DND-41 (cell line): ENCODE measurements around the gene STAT4.

Experiments used
- ATAC-seq: fragments of 200-7000 bp; cut with Tn5 transposase; 3 replicates; pipeline ENCODE4 v1.9.1; 2021; ENCODE audit warnings: low read depth; ENCODE audit not compliant: insufficient read depth
- DNase-seq: peaks from one replicate; pipeline ENCODE4 v3.0.0-alpha.2; 2020
- H2AFZ ChIP-seq: 2 replicates; pipeline ENCODE4 v1.6.0; 2012; ENCODE audit warnings: low read depth, low read length
- H3K27ac ChIP-seq: 2 replicates; pipeline ENCODE4 v1.5.1; 2012; ENCODE audit warnings: low read length, inconsistent platforms
- H3K27me3 ChIP-seq: fragments of 200-600 bp; sonication (generic); 2 replicates; pipeline ENCODE4 v1.6.0; 2012; ENCODE audit warnings: low read length, mild to moderate bottlenecking, inconsistent platforms; ENCODE audit not compliant: insufficient read depth, poor library complexity
- H3K36me3 ChIP-seq: 2 replicates; pipeline ENCODE4 v1.5.1; 2012; ENCODE audit warnings: low read length, inconsistent platforms; ENCODE audit not compliant: insufficient read depth
- H3K4me1 ChIP-seq: 2 replicates; pipeline ENCODE4 v1.5.1; 2012; ENCODE audit warnings: mild to moderate bottlenecking, low read length; ENCODE audit not compliant: insufficient read depth
- H3K4me2 ChIP-seq: 2 replicates; pipeline ENCODE4 v1.6.0; 2012; ENCODE audit warnings: mild to moderate bottlenecking, moderate library complexity, low read length, inconsistent platforms; ENCODE audit not compliant: insufficient read depth
- H3K4me3 ChIP-seq, 2 experiments: fragments of 200-600 bp in 1 of 2; shearing (Covaris generic) in 1 of 2; 2 replicates each; pipeline ENCODE4 v1.5.1; 2012 to 2016; ENCODE audit warnings: inconsistent platforms in 2 of 2, low read length in 2 of 2, mild to moderate bottlenecking in 2 of 2, low read depth in 1 of 2, moderate library complexity in 1 of 2
- H3K79me2 ChIP-seq: 2 replicates; pipeline ENCODE4 v1.6.0; 2012; ENCODE audit warnings: low read length, inconsistent platforms; ENCODE audit not compliant: insufficient read depth
- H3K9ac ChIP-seq: 2 replicates; pipeline ENCODE4 v1.6.0; 2012; ENCODE audit warnings: low read depth, mild to moderate bottlenecking, inconsistent platforms, low read length, moderate library complexity
- H3K9me3 ChIP-seq: 2 replicates; pipeline ENCODE4 v1.5.1; 2012; ENCODE audit warnings: low read length, moderate library complexity, mild to moderate bottlenecking, inconsistent platforms; ENCODE audit not compliant: insufficient read depth, severe bottlenecking
- H4K20me1 ChIP-seq: 2 replicates; pipeline ENCODE4 v1.6.0; 2012; ENCODE audit warnings: low read length; ENCODE audit not compliant: insufficient read depth
- EZH2 ChIP-seq: IDR thresholded peaks from 3 replicates; pipeline ENCODE4 v1.6.1; 2012; ENCODE audit warnings: borderline replicate concordance, low read depth, mild to moderate bottlenecking, moderate library complexity, low read length, inconsistent platforms; ENCODE audit not compliant: severe bottlenecking
- TF ChIP-seq, protein P1 (sequence below): IDR thresholded peaks from 2 replicates; pipeline ENCODE4 v1.5.1; 2012; ENCODE audit warnings: borderline replicate concordance, low read length, moderate library complexity, mild to moderate bottlenecking; ENCODE audit not compliant: poor library complexity, severe bottlenecking; ENCODE audit errors: extremely low read depth

STAT4 gene

DNA sequence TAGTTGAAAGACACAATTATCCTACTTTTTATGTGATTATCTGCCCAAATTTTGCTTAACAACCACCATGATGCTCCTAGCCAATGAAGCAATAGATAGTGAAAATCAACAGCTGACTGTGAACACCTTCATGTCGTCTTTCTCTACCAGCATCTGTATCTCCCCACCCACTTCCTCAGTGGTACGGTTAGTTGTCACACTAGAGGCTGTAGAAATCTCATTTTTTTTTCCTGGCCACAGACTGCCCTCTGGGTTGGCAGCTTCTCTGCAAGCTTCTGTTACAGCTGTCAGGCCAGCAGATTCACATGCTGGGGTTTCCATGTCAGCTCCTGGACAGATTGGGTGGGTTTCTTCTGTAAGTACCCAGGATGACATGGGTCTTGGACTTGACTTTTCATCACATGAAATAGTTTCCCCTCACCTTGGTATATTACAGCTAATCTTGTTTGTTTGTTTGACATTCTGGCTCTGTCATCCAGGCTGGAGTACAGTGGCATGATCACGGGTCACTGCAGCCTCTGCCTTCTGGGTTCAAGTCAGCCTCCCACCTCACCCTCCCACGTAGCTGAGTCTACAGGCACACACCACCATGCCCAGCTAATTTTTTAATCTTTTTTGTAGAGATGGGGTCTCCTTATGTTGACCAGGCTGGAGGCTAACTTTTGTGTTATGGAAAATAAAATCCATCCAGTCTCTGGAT lies 24.3 kb downstream of the STAT4 start:
- H4K20me1 ChIP-seq: no peaks in the 10 kb centered on the region
- H3K36me3 ChIP-seq: no peaks in the 10 kb centered on the region
- H3K4me1 ChIP-seq: no peaks in the 10 kb centered on the region
- no peaks in the 10 kb centered on the region for H3K9me3 ChIP-seq
- H3K27me3 ChIP-seq: no peaks in the 10 kb centered on the region
- ATAC-seq (peak; percentile 73), DNase-seq (peak; percentile 16)
- H2AFZ ChIP-seq: no peak overlapping the region
- H3K79me2 ChIP-seq: no peaks in the 10 kb centered on the region
- TF ChIP-seq EZH2: no peak
- TF ChIP-seq, protein P1, sequence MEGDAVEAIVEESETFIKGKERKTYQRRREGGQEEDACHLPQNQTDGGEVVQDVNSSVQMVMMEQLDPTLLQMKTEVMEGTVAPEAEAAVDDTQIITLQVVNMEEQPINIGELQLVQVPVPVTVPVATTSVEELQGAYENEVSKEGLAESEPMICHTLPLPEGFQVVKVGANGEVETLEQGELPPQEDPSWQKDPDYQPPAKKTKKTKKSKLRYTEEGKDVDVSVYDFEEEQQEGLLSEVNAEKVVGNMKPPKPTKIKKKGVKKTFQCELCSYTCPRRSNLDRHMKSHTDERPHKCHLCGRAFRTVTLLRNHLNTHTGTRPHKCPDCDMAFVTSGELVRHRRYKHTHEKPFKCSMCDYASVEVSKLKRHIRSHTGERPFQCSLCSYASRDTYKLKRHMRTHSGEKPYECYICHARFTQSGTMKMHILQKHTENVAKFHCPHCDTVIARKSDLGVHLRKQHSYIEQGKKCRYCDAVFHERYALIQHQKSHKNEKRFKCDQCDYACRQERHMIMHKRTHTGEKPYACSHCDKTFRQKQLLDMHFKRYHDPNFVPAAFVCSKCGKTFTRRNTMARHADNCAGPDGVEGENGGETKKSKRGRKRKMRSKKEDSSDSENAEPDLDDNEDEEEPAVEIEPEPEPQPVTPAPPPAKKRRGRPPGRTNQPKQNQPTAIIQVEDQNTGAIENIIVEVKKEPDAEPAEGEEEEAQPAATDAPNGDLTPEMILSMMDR: no peak
- no peak overlapping the region for H3K9ac ChIP-seq
- H3K4me2 ChIP-seq: no peak overlapping the region
- no peak overlapping the region for H3K4me3 ChIP-seq
- no peak overlapping the region for H3K27ac ChIP-seq

DNA sequence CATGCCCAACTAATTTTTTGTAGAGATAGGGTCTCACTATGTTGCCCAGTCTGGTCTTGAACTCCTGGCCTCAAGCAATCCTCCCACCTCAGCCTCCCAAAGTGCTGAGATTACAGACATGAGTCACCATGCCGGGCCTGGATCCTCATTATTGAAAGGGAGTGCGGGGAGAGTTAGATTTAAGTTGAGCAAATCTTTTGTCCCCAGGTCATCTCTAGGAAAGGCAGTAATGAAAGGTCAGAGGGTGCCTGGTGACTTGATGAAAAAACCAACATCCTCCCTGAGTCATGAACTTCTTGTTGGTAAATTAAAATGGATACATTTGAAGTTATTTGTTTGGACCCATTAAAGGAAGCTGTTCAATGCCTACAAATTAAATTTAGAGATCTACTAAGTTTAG lies 25.1 kb downstream of the STAT4 start:
- Histone ChIP-seq H3K79me2 (no peaks in the 10 kb centered on the region), H3K9me3 (no peaks in the 10 kb centered on the region), H3K36me3 (no peaks in the 10 kb centered on the region), H4K20me1 (no peaks in the 10 kb centered on the region), H3K27ac (no peak overlapping the region), H2AFZ (no peak overlapping the region), H3K4me2 (no peak overlapping the region), H3K9ac (no peak overlapping the region), H3K27me3 (no peaks in the 10 kb centered on the region), H3K4me1 (no peaks in the 10 kb centered on the region), H3K4me3 (no peak overlapping the region)
- TF ChIP-seq EZH2: no peak
- TF ChIP-seq, protein P1: no peak
- ATAC-seq (no peak), DNase-seq (no peak)

DNA sequence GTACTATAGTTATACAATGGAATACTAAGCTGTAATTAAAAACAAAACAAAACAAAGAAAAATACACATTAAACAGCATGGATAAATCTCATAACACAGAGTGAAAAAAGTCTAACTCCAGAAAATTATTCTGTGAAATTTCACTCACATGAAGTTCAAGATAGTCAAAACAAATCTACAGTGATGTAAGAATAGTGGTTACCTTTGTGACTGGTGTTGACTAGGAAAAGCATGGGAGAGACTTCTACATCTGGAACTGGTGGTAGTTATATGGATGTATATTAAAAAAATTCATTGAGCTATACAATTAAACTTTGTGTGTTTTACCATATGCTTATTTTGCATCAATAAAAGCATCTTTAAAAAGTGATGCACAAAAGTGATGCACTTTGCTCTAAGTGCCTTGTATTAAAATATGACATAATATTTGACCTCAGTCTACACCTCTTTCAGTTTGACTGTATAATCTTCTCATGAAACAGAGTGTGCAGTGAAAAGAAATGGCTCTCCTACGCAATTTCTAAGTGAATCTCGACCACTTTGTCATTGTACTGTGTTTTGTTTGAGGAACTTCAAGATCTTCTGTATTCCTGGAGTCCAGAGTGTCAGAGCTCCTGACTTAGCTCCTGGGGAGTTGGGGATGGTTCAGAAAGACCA lies 28.0 kb downstream of the STAT4 start:
- Histone ChIP-seq H4K20me1 (no peaks in the 10 kb centered on the region), H3K9ac (no peak overlapping the region), H3K27me3 (no peaks in the 10 kb centered on the region), H3K9me3 (no peaks in the 10 kb centered on the region), H2AFZ (no peak overlapping the region), H3K4me1 (no peaks in the 10 kb centered on the region), H3K79me2 (no peaks in the 10 kb centered on the region), H3K4me2 (no peak overlapping the region), H3K27ac (no peak overlapping the region), H3K36me3 (no peaks in the 10 kb centered on the region), H3K4me3 (no peak overlapping the region)
- ATAC-seq (no peak), DNase-seq (no peak)
- no peak for TF ChIP-seq EZH2
- TF ChIP-seq, protein P1: no peak
